Mesendoderm (in vitro differentiated cells): ENCODE results near the gene YWHAE.
"Not testable (repeated sequence)": the region's sequence is repeated elsewhere in the genome, so short reads cannot be mapped to it uniquely, and the experiment has no call there.

Experiments used
- DNase-seq: peaks from one replicate; pipeline ENCODE4 v3.0.0; 2013
- H2AK5ac ChIP-seq: 2 replicates; pipeline ENCODE4 v1.6.1; 2013; ENCODE audit warnings: low read length, inconsistent platforms
- H2BK120ac ChIP-seq: 2 replicates; pipeline ENCODE4 v1.6.1; 2013; ENCODE audit warnings: low read depth, mild to moderate bottlenecking, low read length, moderate library complexity, mixed read lengths
- H2BK15ac ChIP-seq: replicated peaks from 2 replicates; pipeline ENCODE4 v1.6.1; 2013; ENCODE audit warnings: low read depth, mild to moderate bottlenecking, moderate library complexity
- H2BK5ac ChIP-seq: 2 replicates; pipeline ENCODE4 v1.6.1; 2013; ENCODE audit warnings: low read length, inconsistent platforms
- H3K18ac ChIP-seq: 2 replicates; pipeline ENCODE4 v1.6.1; 2013; ENCODE audit warnings: mild to moderate bottlenecking, low read length, mixed read lengths
- H3K23ac ChIP-seq: one replicate; pipeline ENCODE4 v1.6.1; 2013; ENCODE audit warnings: low read length
- H3K27ac ChIP-seq: 2 replicates; pipeline ENCODE4 v1.5.1; 2013; ENCODE audit warnings: low read depth, mild to moderate bottlenecking, inconsistent platforms, low read length, moderate library complexity
- H3K27me3 ChIP-seq: 2 replicates; pipeline ENCODE4 v1.6.1; 2013; ENCODE audit warnings: low read length, control low read depth, mild to moderate bottlenecking, inconsistent platforms; ENCODE audit not compliant: insufficient read depth, poor library complexity
- H3K36me3 ChIP-seq: 2 replicates; pipeline ENCODE4 v1.6.1; 2013; ENCODE audit warnings: low read length, inconsistent platforms; ENCODE audit not compliant: control insufficient read depth, insufficient read depth
- H3K4ac ChIP-seq: one replicate; pipeline ENCODE4 v1.6.1; 2013; ENCODE audit warnings: low read depth, mild to moderate bottlenecking, low read length, moderate library complexity
- H3K4me1 ChIP-seq: 2 replicates; pipeline ENCODE4 v1.6.1; 2013; ENCODE audit warnings: low read depth, low read length, inconsistent platforms; ENCODE audit not compliant: control insufficient read depth
- H3K4me2 ChIP-seq: 2 replicates; pipeline ENCODE4 v1.6.1; 2013; ENCODE audit warnings: low read length
- H3K4me3 ChIP-seq: 2 replicates; pipeline ENCODE4 v1.5.1; 2013; ENCODE audit warnings: mild to moderate bottlenecking, low read length
- H3K56ac ChIP-seq: one replicate; pipeline ENCODE4 v1.6.1; 2013; ENCODE audit warnings: low read length
- H3K79me1 ChIP-seq: 2 replicates; pipeline ENCODE4 v1.6.1; 2013; ENCODE audit warnings: low read length, inconsistent platforms
- H3K79me2 ChIP-seq: 2 replicates; pipeline ENCODE4 v1.6.1; 2013; ENCODE audit warnings: mild to moderate bottlenecking, low read length; ENCODE audit not compliant: control insufficient read depth, insufficient read depth
- H3K9ac ChIP-seq: 2 replicates; pipeline ENCODE4 v1.6.1; 2013; ENCODE audit warnings: low read length, inconsistent platforms
- H4K5ac ChIP-seq: one replicate; pipeline ENCODE4 v1.6.1; 2013; ENCODE audit warnings: low read length
- H4K8ac ChIP-seq: one replicate; pipeline ENCODE4 v1.6.1; 2013; ENCODE audit warnings: low read depth, mild to moderate bottlenecking, control low read depth, low read length, moderate library complexity
- WGBS: extraction: QIAGEN DNeasy Blood & Tissue Kit; methylation state at CpG from one replicate; pipeline ENCODE4 v1.1.7; 2013; ENCODE audit warnings: low lambda C conversion rate, missing lambda C conversion rate; ENCODE audit not compliant: insufficient coverage; ENCODE audit errors: extremely low coverage; 5-methylcytosine and 5-hydroxymethylcytosine counted together

YWHAE gene

DNA sequence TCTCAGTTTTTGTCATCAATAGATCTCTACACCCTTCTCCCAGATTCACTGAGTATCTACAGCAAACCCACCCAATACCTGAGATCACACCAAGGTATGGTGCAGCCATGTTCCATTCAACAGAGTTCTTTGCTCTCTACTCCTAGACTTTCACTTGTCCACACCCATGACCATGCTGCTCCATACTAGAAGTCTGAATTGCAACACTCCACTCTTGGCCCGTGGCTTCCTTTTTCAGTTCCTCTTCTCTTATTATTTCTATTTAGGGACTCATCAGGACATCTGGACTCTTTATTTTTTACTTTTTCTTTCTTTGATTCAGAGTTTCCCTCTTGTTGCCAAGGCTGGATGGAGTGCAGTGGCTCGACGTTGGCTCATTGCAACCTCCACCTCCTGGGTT, 37.1 kb downstream of the YWHAE start:
- no peak overlapping the region for H3K56ac ChIP-seq
- no peak for DNase-seq
- WGBS, result no CpG with 5 or more reads among the region's 3 CpGs
- no peak overlapping the region for H3K18ac ChIP-seq
- no peak overlapping the region for H3K23ac ChIP-seq
- H3K4me2 ChIP-seq, result no peak overlapping the region
- H3K27ac ChIP-seq, result no peak overlapping the region
- no peak overlapping the region for H3K4me3 ChIP-seq
- H3K9ac ChIP-seq, result no peak overlapping the region
- no peaks in the 10 kb centered on the region for H3K27me3 ChIP-seq
- H2BK5ac ChIP-seq, result no peak overlapping the region
- peaks cover 72% of the 10 kb centered on the region for H3K79me2 ChIP-seq
- H4K5ac ChIP-seq, result no peak overlapping the region
- H2AK5ac ChIP-seq, result no peak overlapping the region
- no peak overlapping the region for H4K8ac ChIP-seq
- peaks cover 6% of the 10 kb centered on the region for H3K36me3 ChIP-seq
- H3K4me1 ChIP-seq, result no peaks in the 10 kb centered on the region
- H3K79me1 ChIP-seq, result peaks cover 3% of the 10 kb centered on the region
- no peak overlapping the region for H3K4ac ChIP-seq
- no peak overlapping the region for H2BK15ac ChIP-seq
- no peak overlapping the region for H2BK120ac ChIP-seq

DNA sequence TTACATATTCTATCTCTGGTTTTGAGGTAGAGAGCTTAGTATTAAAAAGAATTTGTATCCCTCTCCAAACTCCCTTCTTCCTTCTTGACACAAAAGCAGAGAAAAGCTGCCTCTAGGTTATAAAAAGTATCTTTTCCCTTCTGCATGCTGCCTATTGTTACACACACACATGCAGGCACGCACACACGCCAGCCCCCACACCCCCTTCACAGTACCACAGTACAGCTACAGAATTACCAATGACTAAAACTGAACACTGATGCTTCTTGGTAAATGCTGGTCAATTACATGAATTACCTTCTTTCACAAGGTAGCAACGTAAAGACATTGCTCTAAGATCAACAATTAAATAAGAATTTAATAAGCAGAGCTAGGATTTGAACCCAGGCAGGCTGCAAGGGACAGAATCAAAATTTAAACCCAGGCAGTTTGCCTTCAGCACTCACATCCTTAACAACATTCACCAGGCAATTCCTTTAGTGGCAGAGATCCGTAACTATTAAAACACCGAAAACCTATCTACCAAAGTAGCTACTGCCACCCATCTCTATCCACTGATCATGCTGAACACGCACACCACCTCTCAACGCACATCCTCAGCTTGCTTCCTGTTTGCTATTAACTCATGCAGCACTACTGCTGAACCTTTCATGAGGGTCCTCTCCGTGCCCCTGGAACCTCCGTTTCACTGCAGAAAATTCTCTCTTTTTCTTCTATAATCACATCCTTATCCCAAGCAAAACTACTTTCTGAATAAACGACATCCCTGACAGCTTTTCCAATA, 37.8 kb downstream of the YWHAE start:
- Histone ChIP-seq H2BK120ac (no peak overlapping the region), H3K23ac (no peak overlapping the region), H3K27me3 (no peaks in the 10 kb centered on the region), H2BK15ac (no peak overlapping the region), H2BK5ac (no peak overlapping the region), H3K27ac (no peak overlapping the region), H3K79me2 (peaks cover 68% of the 10 kb centered on the region), H3K56ac (no peak overlapping the region), H3K4me2 (no peak overlapping the region), H4K5ac (no peak overlapping the region), H3K36me3 (peaks cover 6% of the 10 kb centered on the region), H2AK5ac (no peak overlapping the region), H4K8ac (no peak overlapping the region), H3K9ac (no peak overlapping the region), H3K4ac (no peak overlapping the region), H3K4me1 (no peaks in the 10 kb centered on the region), H3K18ac (no peak overlapping the region), H3K4me3 (no peak overlapping the region), H3K79me1 (peaks cover 3% of the 10 kb centered on the region)
- no CpG with 5 or more reads among the region's 10 CpGs for WGBS
- no peak for DNase-seq

DNA sequence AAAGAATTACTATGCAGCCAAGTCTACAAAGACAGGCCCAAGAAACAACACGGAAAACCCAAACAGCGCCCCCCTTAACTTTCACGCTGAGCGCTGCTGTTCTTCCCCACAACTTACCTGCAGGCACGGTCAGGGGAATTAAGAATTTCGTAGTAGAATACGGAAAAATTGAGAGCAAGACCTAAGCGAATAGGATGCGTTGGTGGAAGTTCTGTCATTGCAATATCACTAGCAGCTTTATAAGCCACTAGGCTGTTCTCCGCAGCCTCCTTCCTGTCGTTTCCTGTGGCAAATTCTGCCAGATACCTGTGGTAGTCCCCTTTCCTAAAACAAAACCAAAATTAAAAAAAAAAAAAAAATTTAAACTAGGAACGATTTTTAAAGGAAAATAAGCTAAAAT, 39.0 kb downstream of the YWHAE start:
- H3K4me3 ChIP-seq, result no peak overlapping the region
- no peak overlapping the region for H2AK5ac ChIP-seq
- no peaks in the 10 kb centered on the region for H3K4me1 ChIP-seq
- no peak overlapping the region for H3K4ac ChIP-seq
- no peak overlapping the region for H3K56ac ChIP-seq
- no peak overlapping the region for H4K8ac ChIP-seq
- no peak overlapping the region for H2BK5ac ChIP-seq
- H3K79me1 ChIP-seq, result peaks cover 3% of the 10 kb centered on the region
- no peak overlapping the region for H3K27ac ChIP-seq
- H3K79me2 ChIP-seq, result peaks cover 64% of the 10 kb centered on the region
- no peak overlapping the region for H3K9ac ChIP-seq
- WGBS, result no CpG with 5 or more reads among the region's 12 CpGs
- peaks cover 9% of the 10 kb centered on the region for H3K36me3 ChIP-seq
- no peak overlapping the region for H2BK15ac ChIP-seq
- no peaks in the 10 kb centered on the region for H3K27me3 ChIP-seq
- H4K5ac ChIP-seq, result no peak overlapping the region
- no peak for DNase-seq
- no peak overlapping the region for H3K18ac ChIP-seq
- H3K4me2 ChIP-seq, result no peak overlapping the region
- H2BK120ac ChIP-seq, result no peak overlapping the region
- H3K23ac ChIP-seq, result no peak overlapping the region

DNA sequence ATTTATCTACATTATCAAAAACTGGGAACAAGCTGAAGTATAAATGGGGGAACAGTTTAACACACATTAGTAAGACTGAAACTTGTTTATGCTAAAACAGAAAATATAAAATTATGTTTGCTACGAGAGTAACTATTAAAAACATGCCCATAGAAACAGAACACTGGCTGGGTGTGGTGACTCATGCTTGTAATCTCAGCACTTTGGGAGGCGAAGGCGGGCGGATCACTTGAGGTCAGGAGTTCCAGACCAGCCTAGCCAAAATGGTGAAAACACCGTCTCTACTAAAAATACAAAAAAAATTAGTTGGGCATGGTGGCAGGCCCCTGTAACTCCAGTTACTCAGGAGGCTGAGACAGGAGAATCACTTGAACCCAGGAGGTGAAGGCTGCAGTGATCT, 39.7 kb downstream of the YWHAE start:
- H3K4ac ChIP-seq, H3K23ac ChIP-seq, H2BK15ac ChIP-seq, H2AK5ac ChIP-seq, H2BK5ac ChIP-seq, H3K4me3 ChIP-seq, H4K8ac ChIP-seq, H4K5ac ChIP-seq, H2BK120ac ChIP-seq, DNase-seq, H3K9ac ChIP-seq, H3K36me3 ChIP-seq, H3K79me1 ChIP-seq, H3K4me1 ChIP-seq, H3K4me2 ChIP-seq, H3K27ac ChIP-seq, H3K56ac ChIP-seq, H3K27me3 ChIP-seq, H3K18ac ChIP-seq: not testable (repeated sequence)
- H3K79me2 ChIP-seq, result peaks cover 59% of the 10 kb centered on the region
- no CpG with 5 or more reads among the region's 5 CpGs for WGBS

DNA sequence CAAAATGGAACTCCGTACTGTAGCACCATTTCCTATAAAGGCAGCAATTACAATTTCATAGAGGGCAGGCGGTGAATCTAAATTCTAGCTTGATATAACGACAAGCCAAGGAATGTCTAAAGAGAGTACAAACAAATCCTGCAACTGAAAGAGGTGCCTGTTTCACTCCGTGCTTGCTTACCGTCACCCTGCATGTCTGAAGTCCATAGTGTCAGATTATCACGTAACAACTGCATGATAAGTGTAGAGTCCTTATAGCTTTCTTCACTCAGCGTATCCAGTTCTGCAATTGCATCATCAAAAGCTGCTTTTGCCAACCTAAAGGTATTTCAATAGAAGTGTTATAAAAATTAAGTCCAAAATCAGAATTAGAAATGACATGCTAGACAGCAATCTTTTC, 46.0 kb downstream of the YWHAE start:
- Histone ChIP-seq H3K4me2 (no peak overlapping the region), H4K5ac (no peak overlapping the region), H2BK120ac (no peak overlapping the region), H3K4ac (no peak overlapping the region), H3K9ac (no peak overlapping the region), H3K4me3 (no peak overlapping the region), H3K27me3 (no peaks in the 10 kb centered on the region), H2AK5ac (no peak overlapping the region), H4K8ac (no peak overlapping the region), H3K18ac (no peak overlapping the region), H3K27ac (no peak overlapping the region), H3K23ac (no peak overlapping the region), H3K56ac (no peak overlapping the region), H2BK15ac (no peak overlapping the region), H3K4me1 (no peaks in the 10 kb centered on the region), H3K36me3 (peaks cover 13% of the 10 kb centered on the region), H2BK5ac (no peak overlapping the region), H3K79me2 (peaks cover 51% of the 10 kb centered on the region), H3K79me1 (peaks cover 2% of the 10 kb centered on the region)
- no peak for DNase-seq
- WGBS, result no CpG with 5 or more reads among the region's 7 CpGs

DNA sequence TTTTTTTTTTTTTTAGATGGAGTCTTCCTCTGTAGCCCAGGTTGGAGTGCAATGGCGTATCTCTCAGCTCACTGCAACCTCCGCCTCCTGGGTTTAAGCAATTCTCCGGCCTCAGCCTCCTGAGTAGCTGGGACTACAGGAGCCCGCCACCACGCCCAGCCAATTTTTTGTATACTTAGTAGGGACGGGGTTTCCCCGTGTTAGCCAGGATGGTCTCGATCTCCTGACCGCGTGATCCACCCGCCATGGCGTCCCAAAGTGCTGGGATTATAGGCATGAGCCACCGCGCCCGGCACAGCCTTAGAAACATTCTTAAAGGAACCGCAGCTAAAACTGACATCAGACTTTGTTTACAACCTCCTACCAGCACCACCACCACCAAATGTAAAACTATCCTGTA, 47.5 kb downstream of the YWHAE start:
- H2BK15ac ChIP-seq, H3K9ac ChIP-seq, H3K4ac ChIP-seq, H4K5ac ChIP-seq, H3K4me3 ChIP-seq, H3K27ac ChIP-seq, H3K23ac ChIP-seq, DNase-seq, H3K56ac ChIP-seq, H2BK5ac ChIP-seq, H2BK120ac ChIP-seq, H3K27me3 ChIP-seq, H3K4me1 ChIP-seq, H3K18ac ChIP-seq, H2AK5ac ChIP-seq, H3K79me1 ChIP-seq, H3K4me2 ChIP-seq: not testable (repeated sequence)
- Histone ChIP-seq H3K79me2 (peaks cover 59% of the 10 kb centered on the region), H4K8ac (peak overlapping the region; percentile 13), H3K36me3 (peaks cover 13% of the 10 kb centered on the region)
- no CpG with 5 or more reads among the region's 16 CpGs for WGBS
